Panc1 (cell line): Measurements from ENCODE around the gene MAGI3. TPM values are rescaled to one million over a fixed set of nuclear protein-coding genes. Genes with fewer than 3 reads are reported as not detected.

Source experiments
- ATAC-seq: fragments of 200-7000 bp; cut with Tn5 transposase; 2 replicates; pipeline ENCODE4 v1.9.1; 2020; ENCODE audit warnings: mild to moderate bottlenecking, moderate library complexity
- BruUV-seq: library from RNA; stranded (reverse); fragments of 400-500 nt; replicated peaks from 2 replicates; lab custom pipeline; 2021; lab: Mats Ljungman, UMichigan
- CTCF ChIA-PET: fragments of 300-600 bp; sonication (Branson Sonifier 250); formaldehyde crosslinking; loops from one replicate; lab custom pipeline; 2022; ENCODE audit warnings: antibody characterized with exemption; lab: Charles Lee
- POLR2A ChIA-PET: fragments of 300-600 bp; sonication (Branson Sonifier 250); formaldehyde crosslinking; loops from one replicate; lab custom pipeline; 2022; ENCODE audit warnings: antibody characterized with exemption; lab: Charles Lee
- DNase-seq: peaks from one replicate; pipeline ENCODE4 v3.0.0-alpha.2; 2010; ENCODE audit warnings: low read depth, low spot score
- H3K27ac ChIP-seq: 2 replicates; pipeline ENCODE4 v1.5.1; 2011; ENCODE audit warnings: mild to moderate bottlenecking, low read length, inconsistent platforms
- H3K27me3 ChIP-seq: fragments of 200-500 bp; sonication (Bioruptor generic); 2 replicates; pipeline ENCODE4 v1.6.0; 2014; ENCODE audit warnings: low read length, inconsistent platforms; ENCODE audit not compliant: control insufficient read depth, insufficient read depth
- H3K36me3 ChIP-seq: fragments of 200-500 bp; sonication (Bioruptor generic); 2 replicates; pipeline ENCODE4 v1.5.1; 2014; ENCODE audit warnings: inconsistent platforms, mild to moderate bottlenecking, low read length, moderate library complexity; ENCODE audit not compliant: control insufficient read depth, insufficient read depth
- H3K4me1 ChIP-seq: 2 replicates; pipeline ENCODE4 v1.5.1; 2011; ENCODE audit warnings: inconsistent platforms, mild to moderate bottlenecking, low read length, moderate library complexity; ENCODE audit not compliant: control insufficient read depth, insufficient read depth
- H3K4me3 ChIP-seq, 2 experiments: 2 replicates each; pipeline ENCODE4 v1.5.1; 2011 to 2012; ENCODE audit warnings: low read depth in 2 of 2, low read length in 2 of 2, mild to moderate bottlenecking in 2 of 2, inconsistent platforms in 1 of 2, moderate library complexity in 1 of 2
- H3K9me3 ChIP-seq: fragments of 200-500 bp; sonication (Bioruptor generic); 2 replicates; pipeline ENCODE4 v1.5.1; 2014; ENCODE audit warnings: low read depth, mild to moderate bottlenecking, inconsistent platforms, low read length, moderate library complexity; ENCODE audit not compliant: control insufficient read depth, insufficient read depth
- CTCF ChIP-seq: fragments of 450-650 bp; IDR thresholded peaks from 2 replicates; pipeline ENCODE4 v1.5.1; 2017; ENCODE audit warnings: mild to moderate bottlenecking
- POLR2AphosphoS5 ChIP-seq: IDR thresholded peaks from 2 replicates; pipeline ENCODE4 v1.6.1; 2012; ENCODE audit warnings: mild to moderate bottlenecking, low read depth, low read length, moderate library complexity
- REST ChIP-seq, 2 experiments: IDR thresholded peaks; 2 replicates each; pipeline ENCODE4 v1.6.1; 2011 to 2012; ENCODE audit warnings: low read depth in 2 of 2, control low read depth in 1 of 2, low read length in 1 of 2, mild to moderate bottlenecking in 1 of 2, moderate library complexity in 1 of 2; ENCODE audit not compliant: insufficient read depth in 1 of 2
- SIN3A ChIP-seq: IDR thresholded peaks from 2 replicates; pipeline ENCODE4 v1.6.1; 2012; ENCODE audit warnings: low read depth, mild to moderate bottlenecking, low read length, moderate library complexity, borderline replicate concordance; ENCODE audit not compliant: insufficient read depth
- TCF7L2 ChIP-seq: IDR thresholded peaks from 2 replicates; pipeline ENCODE4 v1.6.1; 2011; ENCODE audit warnings: mild to moderate bottlenecking, low read depth, low read length, inconsistent platforms
- in situ Hi-C: cut with HindIII; loops from 2 replicates; pipeline ENCODE4 v1.10.0; 2016; ENCODE audit warnings: low sequenced_read_pairs, low pct_unique_long_range_greater_than_20kb
- intact Hi-C: fragments of 100-400 bp; cut with micrococcal nuclease; formaldehyde crosslinking; loops from one replicate; pipeline ENCODE4 v1.10.0; 2022; ENCODE audit not compliant: unreplicated experiment
- total RNA-seq: library from RNA; stranded (reverse); gene quantifications from one replicate; pipeline ENCODE4 v1.2.1, GENCODE V29; 2021; ENCODE audit not compliant: unreplicated experiment

MAGI3 gene
- total RNA-seq, 1 experiment from 2014 or later: 10.9 TPM

- no TSS peak for BruUV-seq
- intact Hi-C loops: no loop called here
- H3K4me3 ChIP-seq: no peak overlapping the region
- no peak for TF ChIP-seq TCF7L2
- no peak for TF ChIP-seq SIN3A
- TF ChIP-seq POLR2AphosphoS5: no peak
- TF ChIP-seq CTCF: no peak
- no peak for TF ChIP-seq REST (IDR thresholded peaks at IDR 0.05; ENCODE audit: insufficient read depth in 1 of 2, low read depth in 2 of 2, low read length in 1 of 2)
- H3K9me3 ChIP-seq: no peaks in the 10 kb centered on the region
- ChIA-PET CTCF (no interaction called here), POLR2A (no interaction called here)
- in situ Hi-C loops: no loop called here
- no peak for ATAC-seq
- H3K4me1 ChIP-seq: no peaks in the 10 kb centered on the region
- H3K36me3 ChIP-seq: no peaks in the 10 kb centered on the region
- no peak overlapping the region for H3K27ac ChIP-seq
- no peak for DNase-seq
- H3K27me3 ChIP-seq: no peaks in the 10 kb centered on the region
These were observed 220.1 kb downstream of the MAGI3 start for GRCh38 chr1:113610372-113610771.

- intact Hi-C loops (no loop called here), in situ Hi-C loops (no loop called here)
- no peaks in the 10 kb centered on the region for H3K27me3 ChIP-seq
- no TSS peak for BruUV-seq
- CTCF ChIA-PET: no interaction called here
- H3K36me3 ChIP-seq: no peaks in the 10 kb centered on the region; the same call in 1 of the 2 replicates
- ATAC-seq (no peak), DNase-seq (no peak)
- POLR2A ChIA-PET: no interaction called here
- no peaks in the 10 kb centered on the region for H3K4me1 ChIP-seq
- H3K4me3 ChIP-seq: no peak overlapping the region
- TF ChIP-seq CTCF (no peak), REST (IDR thresholded peaks at IDR 0.05; ENCODE audit: insufficient read depth in 1 of 2, low read depth in 2 of 2, low read length in 1 of 2) (no peak), POLR2AphosphoS5 (no peak), TCF7L2 (no peak), SIN3A (no peak)
- no peaks in the 10 kb centered on the region for H3K9me3 ChIP-seq
- H3K27ac ChIP-seq: no peak overlapping the region
These were observed 225.1 kb downstream of the MAGI3 start for GRCh38 chr1:113615425-113615824.
